ENCODE results near the gene PIGO. TPM values are rescaled to one million over a fixed set of nuclear protein-coding genes. Genes with fewer than 3 reads are reported as not detected.

Gene PIGO
- total and polyA plus RNA-seq, 9 of the 15 experiments (the other 6 are each of a cell fraction or from before 2014, with no cell fraction given): 5.4 to 13.7 (median 9.7) TPM

GRCh38 chr9:35105126-35105525 is 8.7 kb upstream of the PIGO start:
- Histone ChIP-seq H3K27ac (ENCODE audit: extremely low read depth, low read depth, low read length) (no peak overlapping the region), H3K27me3 (ENCODE audit: control insufficient read depth in 2 of 2, insufficient read depth in 2 of 2, low read length in 2 of 2) (no peaks in the 10 kb centered on the region), H3K4me3 (no peak overlapping the region), H3K9me3 (replicated peaks; ENCODE audit: control insufficient read depth, insufficient read depth, low read depth, low read length) (no peaks in the 10 kb centered on the region), H3K9me1 (ENCODE audit: control insufficient read depth, insufficient read depth, low read length) (no peaks in the 10 kb centered on the region), H3K79me2 (ENCODE audit: control insufficient read depth, insufficient read depth, low read length) (peaks cover 33% of the 10 kb centered on the region), H2AFZ (ENCODE audit: low read depth, low read length) (no peak overlapping the region), H4K20me1 (replicated peaks; ENCODE audit: control insufficient read depth, insufficient read depth, low read length) (no peaks in the 10 kb centered on the region), H3K4me2 (ENCODE audit: insufficient read depth, low read length) (no peak overlapping the region), H3K36me3 (ENCODE audit: control insufficient read depth, insufficient read depth, low read length) (peaks cover 49% of the 10 kb centered on the region; the same call in 2 of the 3 replicates), H3K9ac (ENCODE audit: insufficient read depth in 1 of 2, low read depth in 2 of 2, low read length in 2 of 2) (no peak overlapping the region), H3K4me1 (replicated peaks in 1 of 2; ENCODE audit: control insufficient read depth in 2 of 2, insufficient read depth in 2 of 2, low read length in 2 of 2) (peaks cover 32 to 35% of the 10 kb centered on the region in 2 experiments; a peak in 4 of 5 replicates)
- intact Hi-C loops (cut with micrococcal nuclease): no loop called here
- CTCF ChIA-PET (ENCODE audit: low intra/inter-chr PET ratio): no interaction called here
- in situ Hi-C loops (cut with MboI): no loop called here
- no peak for FAIRE-seq
- no TSS peak for BruUV-seq (replicated peaks)
- DNase-seq (ENCODE audit: extremely low read depth in 1 of 4, low spot score in 3 of 4): no peak
- POLR2A ChIA-PET: no interaction called here
- WGBS (ENCODE audit: insufficient coverage, low coverage, missing lambda C conversion rate): 79% methylated on average over 8 of the region's 12 CpGs
- no peak for ATAC-seq
- TF ChIP-seq TBL1XR1 (IDR thresholded peaks at IDR 0.05; ENCODE audit: low read length in 2 of 2): no peak
- TF ChIP-seq, protein P1, sequence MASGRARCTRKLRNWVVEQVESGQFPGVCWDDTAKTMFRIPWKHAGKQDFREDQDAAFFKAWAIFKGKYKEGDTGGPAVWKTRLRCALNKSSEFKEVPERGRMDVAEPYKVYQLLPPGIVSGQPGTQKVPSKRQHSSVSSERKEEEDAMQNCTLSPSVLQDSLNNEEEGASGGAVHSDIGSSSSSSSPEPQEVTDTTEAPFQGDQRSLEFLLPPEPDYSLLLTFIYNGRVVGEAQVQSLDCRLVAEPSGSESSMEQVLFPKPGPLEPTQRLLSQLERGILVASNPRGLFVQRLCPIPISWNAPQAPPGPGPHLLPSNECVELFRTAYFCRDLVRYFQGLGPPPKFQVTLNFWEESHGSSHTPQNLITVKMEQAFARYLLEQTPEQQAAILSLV (tag; IDR thresholded peaks at IDR 0.05): no peak
- TF ChIP-seq NR1H2 (CRISPR knock-in tag; IDR thresholded peaks at IDR 0.05): no peak
- no peak for TF ChIP-seq ZBTB7A (IDR thresholded peaks at IDR 0.05; ENCODE audit: borderline replicate concordance, control insufficient read depth, low read depth, low read length)
- no peak for TF ChIP-seq KHSRP (IDR thresholded peaks at IDR 0.05)
- TF ChIP-seq STAT6 (CRISPR knock-in tag; IDR thresholded peaks at IDR 0.05): no peak
- TF ChIP-seq, protein P2, sequence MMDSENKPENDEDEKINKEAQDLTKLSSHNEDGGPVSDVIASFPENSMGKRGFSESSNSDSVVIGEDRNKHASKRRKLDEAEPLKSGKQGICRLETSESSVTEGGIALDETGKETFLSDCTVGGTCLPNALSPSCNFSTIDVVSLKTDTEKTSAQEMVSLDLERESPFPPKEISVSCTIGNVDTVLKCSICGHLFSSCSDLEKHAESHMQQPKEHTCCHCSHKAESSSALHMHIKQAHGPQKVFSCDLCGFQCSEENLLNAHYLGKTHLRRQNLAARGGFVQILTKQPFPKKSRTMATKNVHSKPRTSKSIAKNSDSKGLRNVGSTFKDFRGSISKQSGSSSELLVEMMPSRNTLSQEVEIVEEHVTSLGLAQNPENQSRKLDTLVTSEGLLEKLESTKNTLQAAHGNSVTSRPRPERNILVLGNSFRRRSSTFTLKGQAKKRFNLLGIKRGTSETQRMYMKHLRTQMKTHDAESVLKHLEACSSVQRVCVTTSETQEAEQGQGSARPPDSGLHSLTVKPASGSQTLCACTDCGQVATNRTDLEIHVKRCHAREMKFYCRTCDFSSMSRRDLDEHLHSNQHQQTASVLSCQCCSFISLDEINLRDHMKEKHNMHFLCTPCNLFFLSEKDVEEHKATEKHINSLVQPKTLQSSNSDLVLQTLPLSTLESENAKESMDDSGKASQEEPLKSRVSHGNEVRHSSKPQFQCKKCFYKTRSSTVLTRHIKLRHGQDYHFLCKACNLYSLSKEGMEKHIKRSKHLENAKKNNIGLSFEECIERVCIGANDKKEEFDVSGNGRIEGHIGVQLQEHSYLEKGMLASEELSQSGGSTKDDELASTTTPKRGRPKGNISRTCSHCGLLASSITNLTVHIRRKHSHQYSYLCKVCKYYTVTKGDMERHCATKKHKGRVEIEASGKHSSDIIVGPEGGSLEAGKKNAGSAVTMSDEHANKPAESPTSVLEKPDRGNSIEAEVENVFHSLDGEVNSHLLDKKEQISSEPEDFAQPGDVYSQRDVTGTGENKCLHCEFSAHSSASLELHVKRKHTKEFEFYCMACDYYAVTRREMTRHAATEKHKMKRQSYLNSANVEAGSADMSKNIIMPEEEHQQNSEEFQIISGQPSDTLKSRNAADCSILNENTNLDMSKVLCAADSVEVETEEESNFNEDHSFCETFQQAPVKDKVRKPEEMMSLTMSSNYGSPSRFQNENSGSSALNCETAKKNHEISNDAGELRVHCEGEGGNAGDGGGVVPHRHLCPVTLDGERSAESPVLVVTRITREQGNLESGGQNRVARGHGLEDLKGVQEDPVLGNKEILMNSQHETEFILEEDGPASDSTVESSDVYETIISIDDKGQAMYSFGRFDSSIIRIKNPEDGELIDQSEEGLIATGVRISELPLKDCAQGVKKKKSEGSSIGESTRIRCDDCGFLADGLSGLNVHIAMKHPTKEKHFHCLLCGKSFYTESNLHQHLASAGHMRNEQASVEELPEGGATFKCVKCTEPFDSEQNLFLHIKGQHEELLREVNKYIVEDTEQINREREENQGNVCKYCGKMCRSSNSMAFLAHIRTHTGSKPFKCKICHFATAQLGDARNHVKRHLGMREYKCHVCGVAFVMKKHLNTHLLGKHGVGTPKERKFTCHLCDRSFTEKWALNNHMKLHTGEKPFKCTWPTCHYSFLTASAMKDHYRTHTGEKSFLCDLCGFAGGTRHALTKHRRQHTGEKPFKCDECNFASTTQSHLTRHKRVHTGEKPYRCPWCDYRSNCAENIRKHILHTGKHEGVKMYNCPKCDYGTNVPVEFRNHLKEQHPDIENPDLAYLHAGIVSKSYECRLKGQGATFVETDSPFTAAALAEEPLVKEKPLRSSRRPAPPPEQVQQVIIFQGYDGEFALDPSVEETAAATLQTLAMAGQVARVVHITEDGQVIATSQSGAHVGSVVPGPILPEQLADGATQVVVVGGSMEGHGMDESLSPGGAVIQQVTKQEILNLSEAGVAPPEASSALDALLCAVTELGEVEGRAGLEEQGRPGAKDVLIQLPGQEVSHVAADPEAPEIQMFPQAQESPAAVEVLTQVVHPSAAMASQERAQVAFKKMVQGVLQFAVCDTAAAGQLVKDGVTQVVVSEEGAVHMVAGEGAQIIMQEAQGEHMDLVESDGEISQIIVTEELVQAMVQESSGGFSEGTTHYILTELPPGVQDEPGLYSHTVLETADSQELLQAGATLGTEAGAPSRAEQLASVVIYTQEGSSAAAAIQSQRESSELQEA (IDR thresholded peaks at IDR 0.05; ENCODE audit: low read depth): no peak
- no peak for TF ChIP-seq PHTF2 (CRISPR knock-in tag; IDR thresholded peaks at IDR 0.05)
- no peak for TF ChIP-seq FOXJ3 (CRISPR knock-in tag; IDR thresholded peaks at IDR 0.05)
- TF ChIP-seq, protein P3, sequence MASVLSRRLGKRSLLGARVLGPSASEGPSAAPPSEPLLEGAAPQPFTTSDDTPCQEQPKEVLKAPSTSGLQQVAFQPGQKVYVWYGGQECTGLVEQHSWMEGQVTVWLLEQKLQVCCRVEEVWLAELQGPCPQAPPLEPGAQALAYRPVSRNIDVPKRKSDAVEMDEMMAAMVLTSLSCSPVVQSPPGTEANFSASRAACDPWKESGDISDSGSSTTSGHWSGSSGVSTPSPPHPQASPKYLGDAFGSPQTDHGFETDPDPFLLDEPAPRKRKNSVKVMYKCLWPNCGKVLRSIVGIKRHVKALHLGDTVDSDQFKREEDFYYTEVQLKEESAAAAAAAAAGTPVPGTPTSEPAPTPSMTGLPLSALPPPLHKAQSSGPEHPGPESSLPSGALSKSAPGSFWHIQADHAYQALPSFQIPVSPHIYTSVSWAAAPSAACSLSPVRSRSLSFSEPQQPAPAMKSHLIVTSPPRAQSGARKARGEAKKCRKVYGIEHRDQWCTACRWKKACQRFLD (CRISPR knock-in tag; IDR thresholded peaks at IDR 0.05): no peak

Measured in K562 (cell line).